WTC11 (cell line): ENCODE results near the gene PRSS27. TPM values are rescaled to one million over a fixed set of nuclear protein-coding genes. Genes with fewer than 3 reads are reported as not detected.
A peak's percentile ranks its signal among the peaks of the same experiment; 100 is the strongest.

Experiments used
- ATAC-seq: fragments of 200-7000 bp; cut with Tn5 transposase; 2 replicates; pipeline ENCODE4 v1.10.0; 2021; ENCODE audit warnings: mild to moderate bottlenecking, moderate library complexity
- CTCF ChIA-PET: fragments of 300-600 bp; sonication (Branson Sonifier 250); formaldehyde crosslinking; loops from one replicate; lab custom pipeline; 2021; ENCODE audit warnings: antibody characterized with exemption; lab: Charles Lee
- POLR2A ChIA-PET: fragments of 350-600 bp; sonication (Branson Sonifier 250); formaldehyde crosslinking; loops from one replicate; lab custom pipeline; 2021; ENCODE audit warnings: antibody characterized with exemption; lab: Charles Lee
- DNase-seq: peaks from one replicate; pipeline ENCODE4 v3.0.0; 2021; ENCODE audit warnings: low spot score
- H3K27ac Mint-ChIP-seq: 2 replicates; pipeline ENCODE4 v1.8.0; 2021; ENCODE audit warnings: mixed read lengths
- H3K27me3 Mint-ChIP-seq: 2 replicates; pipeline ENCODE4 v1.8.0; 2021; ENCODE audit warnings: low read depth, mild to moderate bottlenecking, moderate library complexity, mixed read lengths
- H3K36me3 Mint-ChIP-seq: 2 replicates; pipeline ENCODE4 v1.8.0; 2021; ENCODE audit warnings: mixed read lengths
- H3K4me1 Mint-ChIP-seq: 2 replicates; pipeline ENCODE4 v1.8.0; 2022; ENCODE audit warnings: mixed read lengths
- H3K4me3 Mint-ChIP-seq: 2 replicates; pipeline ENCODE4 v1.8.0; 2021; ENCODE audit warnings: mild to moderate bottlenecking, moderate library complexity, mixed read lengths
- H3K9me3 Mint-ChIP-seq: 2 replicates; pipeline ENCODE4 v1.8.0; 2021; ENCODE audit warnings: mixed read lengths
- ATF3 ChIP-seq: sonication (generic); formaldehyde crosslinking; conservative IDR thresholded peaks from 2 replicates; pipeline ENCODE4 v1.8.1; 2022; ENCODE audit warnings: mild to moderate bottlenecking, missing genetic modification reagents
- ATF6 ChIP-seq: sonication (generic); formaldehyde crosslinking; IDR thresholded peaks from 2 replicates; pipeline ENCODE4 v1.8.1; 2023; ENCODE audit warnings: mild to moderate bottlenecking, missing genetic modification reagents
- ELF4 ChIP-seq: sonication (generic); formaldehyde crosslinking; IDR thresholded peaks from 2 replicates; pipeline ENCODE4 v1.8.1; 2022; ENCODE audit warnings: low read depth, mild to moderate bottlenecking, moderate library complexity, missing genetic modification reagents
- FOXP4 ChIP-seq: sonication (generic); formaldehyde crosslinking; IDR thresholded peaks from 2 replicates; pipeline ENCODE4 v1.8.0; 2022; ENCODE audit warnings: mild to moderate bottlenecking, missing genetic modification reagents
- HMGA2 ChIP-seq: fragments of 250-450 bp; sonication (Bioruptor Pico); IDR thresholded peaks from 2 replicates; pipeline ENCODE4 v1.4.0; 2021; ENCODE audit warnings: mild to moderate bottlenecking, moderate library complexity
- JAZF1 ChIP-seq: fragments of 250-450 bp; sonication (Bioruptor Pico); IDR thresholded peaks from 2 replicates; pipeline ENCODE4 v1.9.0; 2021; ENCODE audit warnings: moderate library complexity, mild to moderate bottlenecking, inconsistent platforms
- MAX ChIP-seq: sonication (generic); formaldehyde crosslinking; IDR thresholded peaks from 2 replicates; pipeline ENCODE4 v1.8.0; 2022; ENCODE audit warnings: mild to moderate bottlenecking, missing genetic modification reagents
- NR2C2 ChIP-seq: sonication (generic); formaldehyde crosslinking; IDR thresholded peaks from 2 replicates; pipeline ENCODE4 v1.8.0; 2022; ENCODE audit warnings: mild to moderate bottlenecking, missing genetic modification reagents
- SMAD3 ChIP-seq: sonication (generic); formaldehyde crosslinking; IDR thresholded peaks from 2 replicates; pipeline ENCODE4 v1.8.0; 2022; ENCODE audit warnings: missing genetic modification reagents, mild to moderate bottlenecking, borderline replicate concordance
- SOX15 ChIP-seq: fragments of 250-450 bp; sonication (Bioruptor Pico); IDR thresholded peaks from 2 replicates; pipeline ENCODE4 v1.9.0; 2021; ENCODE audit warnings: mild to moderate bottlenecking
- TP53 ChIP-seq: sonication (generic); formaldehyde crosslinking; IDR thresholded peaks from 2 replicates; pipeline ENCODE4 v1.8.1; 2023; ENCODE audit warnings: mild to moderate bottlenecking, missing genetic modification reagents
- USF1 ChIP-seq: sonication (generic); formaldehyde crosslinking; IDR thresholded peaks from 2 replicates; pipeline ENCODE4 v1.8.0; 2022; ENCODE audit warnings: mild to moderate bottlenecking, missing genetic modification reagents
- ZBTB21 ChIP-seq: sonication (generic); formaldehyde crosslinking; IDR thresholded peaks from 2 replicates; pipeline ENCODE4 v1.8.1; 2023; ENCODE audit warnings: mild to moderate bottlenecking, missing genetic modification reagents, borderline replicate concordance
- ZNF121 ChIP-seq: sonication (generic); formaldehyde crosslinking; IDR thresholded peaks from 2 replicates; pipeline ENCODE4 v1.8.0; 2023; ENCODE audit warnings: missing genetic modification reagents
- ZNF317 ChIP-seq: sonication (generic); formaldehyde crosslinking; IDR thresholded peaks from 2 replicates; pipeline ENCODE4 v1.8.1; 2023; ENCODE audit warnings: low read depth, mild to moderate bottlenecking, moderate library complexity, missing genetic modification reagents, borderline replicate concordance
- ZNF416 ChIP-seq: fragments of 250-450 bp; sonication (Bioruptor Pico); IDR thresholded peaks from 2 replicates; pipeline ENCODE4 v1.9.0; 2021; ENCODE audit warnings: mild to moderate bottlenecking, inconsistent platforms
- ZNF425 ChIP-seq: fragments of 250-450 bp; sonication (Bioruptor Pico); conservative IDR thresholded peaks from 2 replicates; pipeline ENCODE4 v1.9.0; 2021; ENCODE audit warnings: mild to moderate bottlenecking
- ZNF532 ChIP-seq: fragments of 250-450 bp; sonication (Bioruptor Pico); IDR thresholded peaks from 2 replicates; pipeline ENCODE4 v1.9.0; 2021; ENCODE audit warnings: mild to moderate bottlenecking, borderline replicate concordance
- total RNA-seq: library from RNA; stranded (reverse); gene quantifications from 3 replicates; pipeline ENCODE4 v1.2.3, GENCODE V29; 2021

The PRSS27 gene
- total RNA-seq, 1 experiment from 2014 or later = 5.1 TPM

- TF ChIP-seq FOXP4 = no peak
- TF ChIP-seq JAZF1 (CRISPR knock-in tag) = no peak
- no peak for TF ChIP-seq ELF4 (CRISPR knock-in tag)
- no peak for TF ChIP-seq ZNF532 (CRISPR knock-in tag)
- no peak for TF ChIP-seq ZNF121 (CRISPR knock-in tag)
- no peak for TF ChIP-seq ZNF416
- no peak for TF ChIP-seq HMGA2
- TF ChIP-seq ZNF425 (CRISPR knock-in tag) = no peak
- TF ChIP-seq ZBTB21 (CRISPR knock-in tag) = no peak
Observed at GRCh38 chr16:2716948-2717347, 3.1 kb downstream of the PRSS27 start (continued).

- Mint-ChIP-seq H3K27ac (no peak overlapping the region), H3K4me1 (peaks cover 6% of the 10 kb centered on the region; the same call in 1 of the 2 replicates), H3K4me3 (peak overlapping the region; percentile 35; the same call in 1 of the 2 replicates), H3K27me3 (no peaks in the 10 kb centered on the region), H3K9me3 (no peaks in the 10 kb centered on the region), H3K36me3 (no peaks in the 10 kb centered on the region)
- no peak for TF ChIP-seq NR2C2
- no peak for TF ChIP-seq ATF3 (CRISPR knock-in tag)
- TF ChIP-seq TP53 = no peak
- TF ChIP-seq SOX15 (CRISPR knock-in tag) = no peak
- CTCF ChIA-PET = interaction anchor here (0.6 to 1.4 kb wide), 2 partner anchors 54 to 201 kb away, joined by 3 read pairs; no protein-coding TSS in a partner anchor
- POLR2A ChIA-PET = no interaction called here
- no peak for DNase-seq
- ATAC-seq = no peak
Observed at GRCh38 chr16:2715966-2716885, 3.8 kb downstream of the PRSS27 start.

- no peaks in the 10 kb centered on the region for H3K36me3 Mint-ChIP-seq
- POLR2A ChIA-PET = no interaction called here
- peak; percentile 72 for DNase-seq
- no peak overlapping the region for H3K4me3 Mint-ChIP-seq
- H3K4me1 Mint-ChIP-seq = peaks cover 6% of the 10 kb centered on the region; the same call in 1 of the 2 replicates
- peak; percentile 36 for ATAC-seq
- no peak overlapping the region for H3K27ac Mint-ChIP-seq
- no peaks in the 10 kb centered on the region for H3K9me3 Mint-ChIP-seq
- H3K27me3 Mint-ChIP-seq = no peaks in the 10 kb centered on the region
- CTCF ChIA-PET = no interaction called here
- TF ChIP-seq USF1 (CRISPR knock-in tag) (peak; percentile 40; the same call in 1 of the 2 replicates), SMAD3 (CRISPR knock-in tag) (peak; percentile 18; the same call in 1 of the 2 replicates), ATF6 (no peak), ZNF317 (CRISPR knock-in tag) (peak; percentile 25; the same call in 1 of the 2 replicates), MAX (CRISPR knock-in tag) (peak; percentile 29; the same call in 1 of the 2 replicates)
Observed at GRCh38 chr16:2715519-2715918, 4.5 kb downstream of the PRSS27 start.
